ENCODE measurements around the gene HBEGF. TPM values are rescaled to one million over a fixed set of nuclear protein-coding genes. Genes with fewer than 3 reads are reported as not detected.
A peak's percentile ranks its signal among the peaks of the same experiment; 100 is the strongest.

The HBEGF gene
- total RNA-seq, 2 donors from 2014 or later, result 1.4 to 2.1 TPM

GRCh38 chr5:140372971-140373487 is 26.6 kb upstream of the HBEGF start:
- peaks cover 11% of the 10 kb centered on the region for H3K4me1 Mint-ChIP-seq
- Histone ChIP-seq H3K9me3 (ENCODE audit: control insufficient read depth, low read length) (no peaks in the 10 kb centered on the region), H3K36me3 (ENCODE audit: control insufficient read depth, insufficient read depth, low read length) (no peaks in the 10 kb centered on the region), H3K4me1 (ENCODE audit: control insufficient read depth, insufficient read depth, low read length) (no peaks in the 10 kb centered on the region), H3K9ac (ENCODE audit: extremely low read depth, low read length, poor library complexity, severe bottlenecking) (no peak overlapping the region), H3K27ac (ENCODE audit: low read depth, low read length) (no peak overlapping the region), H3K4me3 (ENCODE audit: low read length) (no peak overlapping the region), H3K27me3 (ENCODE audit: control insufficient read depth, insufficient read depth, low read length, poor library complexity, severe bottlenecking) (no peaks in the 10 kb centered on the region)
- TF ChIP-seq CTCF (conservative IDR thresholded peaks at IDR 0.05), result peak; percentile 89
- peak; percentile 95 for DNase-seq
- H3K27ac Mint-ChIP-seq, result peak overlapping the region; percentile 59
- 30 to 50% methylated on average over 1 to 2 of the region's 2 CpGs for WGBS, 2 experiments (ENCODE audit: insufficient coverage in 1 of 2, insufficient read length in 1 of 2)
- no peaks in the 10 kb centered on the region for H3K36me3 Mint-ChIP-seq (ENCODE audit: low read depth)
- H3K4me3 Mint-ChIP-seq, result no peak overlapping the region
- H3K9me3 Mint-ChIP-seq, result no peaks in the 10 kb centered on the region
- peaks cover 2% of the 10 kb centered on the region for H3K27me3 Mint-ChIP-seq (ENCODE audit: insufficient read depth)

GRCh38 chr5:140371356-140372151 is 25.2 kb upstream of the HBEGF start:
- Histone ChIP-seq H3K36me3 (ENCODE audit: control insufficient read depth, insufficient read depth, low read length) (no peaks in the 10 kb centered on the region), H3K4me3 (ENCODE audit: low read length) (no peak overlapping the region), H3K27ac (ENCODE audit: low read depth, low read length) (no peak overlapping the region), H3K4me1 (ENCODE audit: control insufficient read depth, insufficient read depth, low read length) (no peaks in the 10 kb centered on the region), H3K27me3 (ENCODE audit: control insufficient read depth, insufficient read depth, low read length, poor library complexity, severe bottlenecking) (no peaks in the 10 kb centered on the region), H3K9me3 (ENCODE audit: control insufficient read depth, low read length) (no peaks in the 10 kb centered on the region), H3K9ac (ENCODE audit: extremely low read depth, low read length, poor library complexity, severe bottlenecking) (no peak overlapping the region)
- no peaks in the 10 kb centered on the region for H3K36me3 Mint-ChIP-seq (ENCODE audit: low read depth)
- peaks cover 11% of the 10 kb centered on the region for H3K4me1 Mint-ChIP-seq
- no peak for TF ChIP-seq CTCF (conservative IDR thresholded peaks at IDR 0.05)
- H3K27ac Mint-ChIP-seq, result no peak overlapping the region
- 93 to 100% methylated on average over 1 to 3 of the region's 3 CpGs for WGBS, 2 experiments (ENCODE audit: insufficient coverage in 1 of 2, insufficient read length in 1 of 2)
- peaks cover 6% of the 10 kb centered on the region for H3K27me3 Mint-ChIP-seq (ENCODE audit: insufficient read depth)
- no peak for DNase-seq
- no peak overlapping the region for H3K4me3 Mint-ChIP-seq
- no peaks in the 10 kb centered on the region for H3K9me3 Mint-ChIP-seq

GRCh38 chr5:140367256-140368013 is 21.0 kb upstream of the HBEGF start:
- Histone ChIP-seq H3K4me1 (ENCODE audit: control insufficient read depth, insufficient read depth, low read length) (no peaks in the 10 kb centered on the region), H3K36me3 (ENCODE audit: control insufficient read depth, insufficient read depth, low read length) (no peaks in the 10 kb centered on the region), H3K9me3 (ENCODE audit: control insufficient read depth, low read length) (no peaks in the 10 kb centered on the region), H3K27me3 (ENCODE audit: control insufficient read depth, insufficient read depth, low read length, poor library complexity, severe bottlenecking) (peaks cover 4% of the 10 kb centered on the region), H3K4me3 (ENCODE audit: low read length) (no peak overlapping the region), H3K27ac (ENCODE audit: low read depth, low read length) (no peak overlapping the region), H3K9ac (ENCODE audit: extremely low read depth, low read length, poor library complexity, severe bottlenecking) (no peak overlapping the region)
- DNase-seq, result no peak
- peak; percentile 54 for TF ChIP-seq CTCF (conservative IDR thresholded peaks at IDR 0.05)
- Mint-ChIP-seq H3K27me3 (ENCODE audit: insufficient read depth) (peaks cover 10% of the 10 kb centered on the region), H3K36me3 (ENCODE audit: low read depth) (no peaks in the 10 kb centered on the region), H3K4me3 (no peak overlapping the region), H3K4me1 (peaks cover 5% of the 10 kb centered on the region), H3K27ac (no peak overlapping the region), H3K9me3 (no peaks in the 10 kb centered on the region)
- WGBS, 2 experiments (ENCODE audit: insufficient coverage in 1 of 2, insufficient read length in 1 of 2), result 89 to 98% methylated on average over 5 to 8 of the region's 8 CpGs
